ENCODE results near the gene TASP1.
"Not testable (repeated sequence)": the region's sequence is repeated elsewhere in the genome, so short reads cannot be mapped to it uniquely, and the experiment has no call there.

TASP1 gene

GRCh38 chr20:13671512-13671911 lies 32.8 kb upstream of the TASP1 start:
- Histone ChIP-seq H3K36me3 (ENCODE audit: insufficient read depth, low read depth, low read length) (no peaks in the 10 kb centered on the region), H3K4me1 (ENCODE audit: insufficient read depth, low read length) (no peaks in the 10 kb centered on the region), H3K9ac (ENCODE audit: low read depth, low read length) (no peak overlapping the region), H3K27ac (ENCODE audit: low read length) (no peak overlapping the region), H3K27me3 (ENCODE audit: insufficient read depth, low read length) (no peaks in the 10 kb centered on the region), H3K4me3 (ENCODE audit: low read length) (no peak overlapping the region), H3K9me3 (ENCODE audit: insufficient read depth, low read depth, low read length) (no peaks in the 10 kb centered on the region)

- Histone ChIP-seq H3K36me3 (ENCODE audit: insufficient read depth, low read depth, low read length) (no peaks in the 10 kb centered on the region), H3K4me3 (ENCODE audit: low read length) (no peak overlapping the region), H3K4me1 (ENCODE audit: insufficient read depth, low read length) (no peaks in the 10 kb centered on the region), H3K27me3 (ENCODE audit: insufficient read depth, low read length) (no peaks in the 10 kb centered on the region), H3K9ac (ENCODE audit: low read depth, low read length) (no peak overlapping the region), H3K27ac (ENCODE audit: low read length) (no peak overlapping the region), H3K9me3 (ENCODE audit: insufficient read depth, low read depth, low read length) (no peaks in the 10 kb centered on the region)
Measured at GRCh38 chr20:13670160-13670559, 31.4 kb upstream of the TASP1 start.

- Histone ChIP-seq H3K9me3 (ENCODE audit: insufficient read depth, low read depth, low read length) (no peaks in the 10 kb centered on the region), H3K4me3 (ENCODE audit: low read length) (no peak overlapping the region)
Measured at GRCh38 chr20:13665709-13666395, 27.1 kb upstream of the TASP1 start.

GRCh38 chr20:13661070-13661685 lies 22.4 kb upstream of the TASP1 start:
- H3K9me3 ChIP-seq (ENCODE audit: insufficient read depth, low read depth, low read length), result no peaks in the 10 kb centered on the region
- H3K27ac ChIP-seq (ENCODE audit: low read length), result no peak overlapping the region
- no peaks in the 10 kb centered on the region for H3K27me3 ChIP-seq (ENCODE audit: insufficient read depth, low read length)
- no peak overlapping the region for H3K4me3 ChIP-seq (ENCODE audit: low read length)
- no peaks in the 10 kb centered on the region for H3K4me1 ChIP-seq (ENCODE audit: insufficient read depth, low read length)
- no peaks in the 10 kb centered on the region for H3K36me3 ChIP-seq (ENCODE audit: insufficient read depth, low read depth, low read length)
- no peak overlapping the region for H3K9ac ChIP-seq (ENCODE audit: low read depth, low read length)

More at GRCh38 chr20:13665709-13666395, 27.1 kb upstream of the TASP1 start:
- Histone ChIP-seq H3K36me3 (ENCODE audit: insufficient read depth, low read depth, low read length) (no peaks in the 10 kb centered on the region), H3K27me3 (ENCODE audit: insufficient read depth, low read length) (no peaks in the 10 kb centered on the region), H3K9ac (ENCODE audit: low read depth, low read length) (no peak overlapping the region), H3K4me1 (ENCODE audit: insufficient read depth, low read length) (no peaks in the 10 kb centered on the region), H3K27ac (ENCODE audit: low read length) (no peak overlapping the region)

- no peak overlapping the region for H3K27ac ChIP-seq (ENCODE audit: low read length)
- H3K9ac ChIP-seq (ENCODE audit: low read depth, low read length), result no peak overlapping the region
- H3K4me1 ChIP-seq (ENCODE audit: insufficient read depth, low read length), result no peaks in the 10 kb centered on the region
- H3K27me3 ChIP-seq (ENCODE audit: insufficient read depth, low read length), result no peaks in the 10 kb centered on the region
- H3K36me3 ChIP-seq (ENCODE audit: insufficient read depth, low read depth, low read length), result no peaks in the 10 kb centered on the region
- no peaks in the 10 kb centered on the region for H3K9me3 ChIP-seq (ENCODE audit: insufficient read depth, low read depth, low read length)
- H3K4me3 ChIP-seq (ENCODE audit: low read length), result no peak overlapping the region
Measured at GRCh38 chr20:13659288-13659687, 20.6 kb upstream of the TASP1 start.

- H3K27ac ChIP-seq (ENCODE audit: low read length); H3K9me3 ChIP-seq (ENCODE audit: insufficient read depth, low read depth, low read length); H3K9ac ChIP-seq (ENCODE audit: low read depth, low read length); H3K4me3 ChIP-seq (ENCODE audit: low read length); H3K27me3 ChIP-seq (ENCODE audit: insufficient read depth, low read length); H3K4me1 ChIP-seq (ENCODE audit: insufficient read depth, low read length); H3K36me3 ChIP-seq (ENCODE audit: insufficient read depth, low read depth, low read length): not testable (repeated sequence)
Measured at GRCh38 chr20:13658060-13658459, 19.3 kb upstream of the TASP1 start.

- no peaks in the 10 kb centered on the region for H3K4me1 ChIP-seq (ENCODE audit: insufficient read depth, low read length)
- no peak overlapping the region for H3K4me3 ChIP-seq (ENCODE audit: low read length)
- H3K27me3 ChIP-seq (ENCODE audit: insufficient read depth, low read length), result no peaks in the 10 kb centered on the region
- no peaks in the 10 kb centered on the region for H3K9me3 ChIP-seq (ENCODE audit: insufficient read depth, low read depth, low read length)
- H3K36me3 ChIP-seq (ENCODE audit: insufficient read depth, low read depth, low read length), result no peaks in the 10 kb centered on the region
- no peak overlapping the region for H3K9ac ChIP-seq (ENCODE audit: low read depth, low read length)
- no peak overlapping the region for H3K27ac ChIP-seq (ENCODE audit: low read length)
Measured at GRCh38 chr20:13656721-13657368, 18.1 kb upstream of the TASP1 start.

- H3K4me1 ChIP-seq (ENCODE audit: insufficient read depth, low read length), result peaks cover 8% of the 10 kb centered on the region; the same call in 1 of the 2 replicates
- no peak overlapping the region for H3K27ac ChIP-seq (ENCODE audit: low read length)
- H3K9me3 ChIP-seq (ENCODE audit: insufficient read depth, low read depth, low read length), result no peaks in the 10 kb centered on the region
- no peak overlapping the region for H3K9ac ChIP-seq (ENCODE audit: low read depth, low read length)
- H3K27me3 ChIP-seq (ENCODE audit: insufficient read depth, low read length), result no peaks in the 10 kb centered on the region
- H3K36me3 ChIP-seq (ENCODE audit: insufficient read depth, low read depth, low read length), result no peaks in the 10 kb centered on the region
- no peak overlapping the region for H3K4me3 ChIP-seq (ENCODE audit: low read length)
Measured at GRCh38 chr20:13654463-13655023, 15.8 kb upstream of the TASP1 start.

- Histone ChIP-seq H3K27ac (ENCODE audit: low read length) (no peak overlapping the region), H3K4me1 (ENCODE audit: insufficient read depth, low read length) (peaks cover 12% of the 10 kb centered on the region; the same call in 1 of the 2 replicates), H3K36me3 (ENCODE audit: insufficient read depth, low read depth, low read length) (no peaks in the 10 kb centered on the region), H3K4me3 (ENCODE audit: low read length) (no peak overlapping the region), H3K9me3 (ENCODE audit: insufficient read depth, low read depth, low read length) (no peaks in the 10 kb centered on the region), H3K9ac (ENCODE audit: low read depth, low read length) (peak overlapping the region; percentile 46; the same call in 1 of the 2 replicates), H3K27me3 (ENCODE audit: insufficient read depth, low read length) (no peaks in the 10 kb centered on the region)
Measured at GRCh38 chr20:13650474-13650873, 11.7 kb upstream of the TASP1 start.

- peaks cover 12% of the 10 kb centered on the region; the same call in 1 of the 2 replicates for H3K4me1 ChIP-seq (ENCODE audit: insufficient read depth, low read length)
- H3K9me3 ChIP-seq (ENCODE audit: insufficient read depth, low read depth, low read length), result no peaks in the 10 kb centered on the region
- H3K4me3 ChIP-seq (ENCODE audit: low read length), result no peak overlapping the region
Measured at GRCh38 chr20:13648291-13649228, 9.8 kb upstream of the TASP1 start.

GRCh38 chr20:13644010-13644409 lies 5.3 kb upstream of the TASP1 start:
- Histone ChIP-seq H3K4me3 (ENCODE audit: low read length) (no peak overlapping the region), H3K9me3 (ENCODE audit: insufficient read depth, low read depth, low read length) (no peaks in the 10 kb centered on the region), H3K27me3 (ENCODE audit: insufficient read depth, low read length) (no peaks in the 10 kb centered on the region; the same call in 1 of the 2 replicates), H3K27ac (ENCODE audit: low read length) (no peak overlapping the region), H3K36me3 (ENCODE audit: insufficient read depth, low read depth, low read length) (no peaks in the 10 kb centered on the region), H3K4me1 (ENCODE audit: insufficient read depth, low read length) (no peaks in the 10 kb centered on the region), H3K9ac (ENCODE audit: low read depth, low read length) (no peak overlapping the region)

More at GRCh38 chr20:13648291-13649228, 9.8 kb upstream of the TASP1 start:
- no peaks in the 10 kb centered on the region for H3K36me3 ChIP-seq (ENCODE audit: insufficient read depth, low read depth, low read length)
- no peaks in the 10 kb centered on the region for H3K27me3 ChIP-seq (ENCODE audit: insufficient read depth, low read length)
- no peak overlapping the region for H3K27ac ChIP-seq (ENCODE audit: low read length)
- no peak overlapping the region; the same call in 1 of the 2 replicates for H3K9ac ChIP-seq (ENCODE audit: low read depth, low read length)
